Ishikawa (cell line): Measurements from ENCODE around the gene GAS7.

Experiments
- CEBPB ChIP-seq: IDR thresholded peaks from 2 replicates; pipeline ENCODE4 v1.6.1; 2012
- CREB1 ChIP-seq: IDR thresholded peaks from 2 replicates; pipeline ENCODE4 v1.6.1; 2012; ENCODE audit warnings: low read depth
- EGR1 ChIP-seq: IDR thresholded peaks from 2 replicates; pipeline ENCODE4 v1.6.1; 2012
- EP300 ChIP-seq: IDR thresholded peaks from 2 replicates; pipeline ENCODE4 v1.6.1; 2012; ENCODE audit warnings: borderline replicate concordance
- NFIC ChIP-seq: IDR thresholded peaks from 2 replicates; pipeline ENCODE4 v1.6.1; 2012
- RAD21 ChIP-seq: IDR thresholded peaks from 2 replicates; pipeline ENCODE4 v1.6.1; 2012; ENCODE audit warnings: low read depth
- TAF1 ChIP-seq: IDR thresholded peaks from 2 replicates; pipeline ENCODE4 v1.6.1; 2012; ENCODE audit warnings: low read depth, mild to moderate bottlenecking
- TCF12 ChIP-seq: IDR thresholded peaks from 2 replicates; pipeline ENCODE4 v1.6.1; 2012; ENCODE audit warnings: low read depth
- TEAD4 ChIP-seq: IDR thresholded peaks from 2 replicates; pipeline ENCODE4 v1.6.1; 2012
- YY1 ChIP-seq: IDR thresholded peaks from 2 replicates; pipeline ENCODE4 v1.6.1; 2012; ENCODE audit warnings: low read depth
- ZBTB7A ChIP-seq: IDR thresholded peaks from 2 replicates; pipeline ENCODE4 v1.6.1; 2012; ENCODE audit warnings: low read depth
- TF ChIP-seq, protein P1 (sequence below): IDR thresholded peaks from 2 replicates; pipeline ENCODE4 v1.6.1; 2012; ENCODE audit warnings: low read depth, mild to moderate bottlenecking
- TF ChIP-seq, protein P2 (sequence below): IDR thresholded peaks from 2 replicates; pipeline ENCODE4 v1.6.1; 2012
- TF ChIP-seq, protein P3 (sequence below): IDR thresholded peaks from 2 replicates; pipeline ENCODE4 v1.6.1; 2012

DNA sequence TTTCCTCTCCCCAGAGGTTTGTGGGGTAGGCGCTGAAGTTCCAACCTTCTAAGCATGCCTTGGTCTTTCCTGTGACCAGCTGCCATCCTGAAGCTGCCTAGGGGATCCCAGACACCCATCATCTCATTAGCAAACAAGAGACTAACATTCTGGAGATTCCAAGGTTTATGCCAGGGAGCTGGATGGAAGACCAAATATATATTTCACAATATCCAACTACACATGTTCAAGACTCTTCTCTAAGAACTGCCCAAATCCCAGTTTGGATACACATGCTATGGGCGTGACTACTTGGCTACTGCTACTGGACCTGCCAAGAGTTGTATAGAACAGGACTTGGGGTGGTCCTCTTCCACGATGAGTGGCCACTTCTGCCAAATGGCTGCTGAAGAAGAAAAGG, 200.3 kb downstream of the GAS7 start:
- TF ChIP-seq, protein P1, sequence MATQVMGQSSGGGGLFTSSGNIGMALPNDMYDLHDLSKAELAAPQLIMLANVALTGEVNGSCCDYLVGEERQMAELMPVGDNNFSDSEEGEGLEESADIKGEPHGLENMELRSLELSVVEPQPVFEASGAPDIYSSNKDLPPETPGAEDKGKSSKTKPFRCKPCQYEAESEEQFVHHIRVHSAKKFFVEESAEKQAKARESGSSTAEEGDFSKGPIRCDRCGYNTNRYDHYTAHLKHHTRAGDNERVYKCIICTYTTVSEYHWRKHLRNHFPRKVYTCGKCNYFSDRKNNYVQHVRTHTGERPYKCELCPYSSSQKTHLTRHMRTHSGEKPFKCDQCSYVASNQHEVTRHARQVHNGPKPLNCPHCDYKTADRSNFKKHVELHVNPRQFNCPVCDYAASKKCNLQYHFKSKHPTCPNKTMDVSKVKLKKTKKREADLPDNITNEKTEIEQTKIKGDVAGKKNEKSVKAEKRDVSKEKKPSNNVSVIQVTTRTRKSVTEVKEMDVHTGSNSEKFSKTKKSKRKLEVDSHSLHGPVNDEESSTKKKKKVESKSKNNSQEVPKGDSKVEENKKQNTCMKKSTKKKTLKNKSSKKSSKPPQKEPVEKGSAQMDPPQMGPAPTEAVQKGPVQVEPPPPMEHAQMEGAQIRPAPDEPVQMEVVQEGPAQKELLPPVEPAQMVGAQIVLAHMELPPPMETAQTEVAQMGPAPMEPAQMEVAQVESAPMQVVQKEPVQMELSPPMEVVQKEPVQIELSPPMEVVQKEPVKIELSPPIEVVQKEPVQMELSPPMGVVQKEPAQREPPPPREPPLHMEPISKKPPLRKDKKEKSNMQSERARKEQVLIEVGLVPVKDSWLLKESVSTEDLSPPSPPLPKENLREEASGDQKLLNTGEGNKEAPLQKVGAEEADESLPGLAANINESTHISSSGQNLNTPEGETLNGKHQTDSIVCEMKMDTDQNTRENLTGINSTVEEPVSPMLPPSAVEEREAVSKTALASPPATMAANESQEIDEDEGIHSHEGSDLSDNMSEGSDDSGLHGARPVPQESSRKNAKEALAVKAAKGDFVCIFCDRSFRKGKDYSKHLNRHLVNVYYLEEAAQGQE, result no peak
- TF ChIP-seq CREB1 (no peak), TCF12 (no peak), EGR1 (no peak), RAD21 (no peak), YY1 (no peak), EP300 (no peak), ZBTB7A (no peak), CEBPB (no peak), TAF1 (no peak), NFIC (no peak), TEAD4 (no peak)
- TF ChIP-seq, protein P2, sequence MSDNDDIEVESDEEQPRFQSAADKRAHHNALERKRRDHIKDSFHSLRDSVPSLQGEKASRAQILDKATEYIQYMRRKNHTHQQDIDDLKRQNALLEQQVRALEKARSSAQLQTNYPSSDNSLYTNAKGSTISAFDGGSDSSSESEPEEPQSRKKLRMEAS, result no peak
- TF ChIP-seq, protein P3, sequence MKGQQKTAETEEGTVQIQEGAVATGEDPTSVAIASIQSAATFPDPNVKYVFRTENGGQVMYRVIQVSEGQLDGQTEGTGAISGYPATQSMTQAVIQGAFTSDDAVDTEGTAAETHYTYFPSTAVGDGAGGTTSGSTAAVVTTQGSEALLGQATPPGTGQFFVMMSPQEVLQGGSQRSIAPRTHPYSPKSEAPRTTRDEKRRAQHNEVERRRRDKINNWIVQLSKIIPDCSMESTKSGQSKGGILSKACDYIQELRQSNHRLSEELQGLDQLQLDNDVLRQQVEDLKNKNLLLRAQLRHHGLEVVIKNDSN, result no peak
